Measurements from ENCODE around the gene KCNT1.

DNA sequence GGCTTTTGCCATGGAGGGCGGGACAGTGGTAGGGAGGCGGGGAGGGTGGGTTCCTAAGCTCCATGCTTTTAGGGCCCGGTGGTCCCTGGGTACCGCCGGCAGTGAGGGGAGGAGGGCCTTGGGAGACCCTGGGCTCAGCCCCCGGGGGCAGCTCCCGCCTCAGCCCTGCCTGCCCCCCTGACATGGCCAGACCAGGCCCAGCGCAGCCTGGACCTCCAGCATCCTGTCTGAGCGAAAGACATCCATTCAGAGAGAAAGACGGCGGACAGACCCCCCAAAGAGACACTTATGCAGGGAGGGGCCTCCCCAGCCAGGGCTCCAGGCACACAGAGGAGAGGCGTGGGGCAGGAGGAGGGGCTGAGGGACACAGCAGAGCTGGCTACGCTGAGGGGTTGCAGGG, 45.3 kb downstream of the KCNT1 start:
- TF ChIP-seq, protein P1, sequence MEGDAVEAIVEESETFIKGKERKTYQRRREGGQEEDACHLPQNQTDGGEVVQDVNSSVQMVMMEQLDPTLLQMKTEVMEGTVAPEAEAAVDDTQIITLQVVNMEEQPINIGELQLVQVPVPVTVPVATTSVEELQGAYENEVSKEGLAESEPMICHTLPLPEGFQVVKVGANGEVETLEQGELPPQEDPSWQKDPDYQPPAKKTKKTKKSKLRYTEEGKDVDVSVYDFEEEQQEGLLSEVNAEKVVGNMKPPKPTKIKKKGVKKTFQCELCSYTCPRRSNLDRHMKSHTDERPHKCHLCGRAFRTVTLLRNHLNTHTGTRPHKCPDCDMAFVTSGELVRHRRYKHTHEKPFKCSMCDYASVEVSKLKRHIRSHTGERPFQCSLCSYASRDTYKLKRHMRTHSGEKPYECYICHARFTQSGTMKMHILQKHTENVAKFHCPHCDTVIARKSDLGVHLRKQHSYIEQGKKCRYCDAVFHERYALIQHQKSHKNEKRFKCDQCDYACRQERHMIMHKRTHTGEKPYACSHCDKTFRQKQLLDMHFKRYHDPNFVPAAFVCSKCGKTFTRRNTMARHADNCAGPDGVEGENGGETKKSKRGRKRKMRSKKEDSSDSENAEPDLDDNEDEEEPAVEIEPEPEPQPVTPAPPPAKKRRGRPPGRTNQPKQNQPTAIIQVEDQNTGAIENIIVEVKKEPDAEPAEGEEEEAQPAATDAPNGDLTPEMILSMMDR (conservative IDR thresholded peaks at IDR 0.05; ENCODE audit: low read depth, low read length): no peak
- no peak for TF ChIP-seq EZH2 (IDR thresholded peaks at IDR 0.05; ENCODE audit: borderline replicate concordance, low read depth, low read length, poor library complexity, severe bottlenecking)
